Activated CD4-positive, alpha-beta T cell treated with anti-CD3 and anti-CD28 coated beads for 36 hours (primary cell): Measurements from ENCODE around the gene HIPK4. TPM values are rescaled to one million over a fixed set of nuclear protein-coding genes. Genes with fewer than 3 reads are reported as not detected.
"Not testable (repeated sequence)": the region's sequence is repeated elsewhere in the genome, so short reads cannot be mapped to it uniquely, and the experiment has no call there.

Experiments used
- ATAC-seq: fragments of 200-7000 bp; cut with Tn5 transposase; one replicate; pipeline ENCODE4 v1.10.0; 2021; ENCODE audit warnings: mild to moderate bottlenecking, moderate library complexity
- CTCF ChIA-PET: fragments of 350-600 bp; sonication (Branson Sonifier 250); formaldehyde crosslinking; loops from one replicate; lab custom pipeline; 2021; ENCODE audit warnings: antibody characterized with exemption; lab: Charles Lee
- POLR2A ChIA-PET: fragments of 350-600 bp; sonication (Branson Sonifier 250); formaldehyde crosslinking; loops from one replicate; lab custom pipeline; 2021; ENCODE audit warnings: antibody characterized with exemption, inconsistent platforms; lab: Charles Lee
- DNase-seq: peaks from one replicate; pipeline ENCODE4 v3.0.0-alpha.2; 2020
- H3K27ac Mint-ChIP-seq: one replicate; pipeline ENCODE4 v1.8.0; 2021; ENCODE audit warnings: mixed read lengths
- H3K27me3 Mint-ChIP-seq: one replicate; pipeline ENCODE4 v1.8.0; 2021; ENCODE audit warnings: mixed read lengths
- H3K36me3 Mint-ChIP-seq: one replicate; pipeline ENCODE4 v1.8.0; 2021; ENCODE audit warnings: low read depth, mixed read lengths
- H3K4me1 Mint-ChIP-seq: one replicate; pipeline ENCODE4 v1.8.0; 2021; ENCODE audit warnings: mixed read lengths
- H3K4me3 Mint-ChIP-seq: one replicate; pipeline ENCODE4 v1.8.0; 2021; ENCODE audit warnings: mild to moderate bottlenecking, moderate library complexity, mixed read lengths
- H3K9me3 Mint-ChIP-seq: one replicate; pipeline ENCODE4 v1.8.0; 2021; ENCODE audit warnings: low read depth, mixed read lengths
- intact Hi-C, 2 experiments: fragments of 100-400 bp; cut with DNase I in 1 of 2; cut with micrococcal nuclease in 1 of 2; formaldehyde crosslinking; loops; one replicate each; pipeline versions ENCODE4 v1.14.2 to v1.15.1; 2022 to 2024; cut with DNase I, micrococcal nuclease
- total RNA-seq, 2 experiments: library from RNA; stranded (reverse); gene quantifications; one replicate each; pipeline ENCODE4 v1.2.3, GENCODE V29; 2021

HIPK4 gene
- total RNA-seq, 2 experiments from 2014 or later = 0.09 TPM; not detected in 1

DNA sequence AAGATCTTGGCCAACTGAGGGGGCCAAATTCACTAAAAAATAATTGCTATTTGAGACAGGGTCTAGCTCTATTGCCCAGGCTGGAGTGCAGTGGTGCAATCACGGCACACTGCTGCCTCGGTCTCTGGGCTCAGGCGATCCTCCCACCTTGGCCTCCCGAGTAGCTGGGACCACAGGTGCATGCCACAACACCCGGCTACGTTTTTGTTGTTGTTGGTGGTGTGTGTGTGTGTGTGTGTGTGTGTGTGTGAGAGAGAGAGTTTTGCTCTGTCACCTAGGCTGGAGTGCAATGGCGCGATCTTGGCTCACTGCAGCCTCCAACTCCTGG lies 18.6 kb upstream of the HIPK4 start:
- H3K9me3 Mint-ChIP-seq, H3K4me3 Mint-ChIP-seq, intact Hi-C loops, H3K27me3 Mint-ChIP-seq, POLR2A ChIA-PET, ATAC-seq, DNase-seq, H3K4me1 Mint-ChIP-seq, H3K36me3 Mint-ChIP-seq, H3K27ac Mint-ChIP-seq: not testable (repeated sequence)
- CTCF ChIA-PET = interaction anchor here (0.9 to 2.4 kb wide), 2 partner anchors 12 to 56 kb away, joined by 3 to 9 read pairs; partner anchors contain the start of gene BLVRB

GRCh38 chr19:40407714-40408597 lies 18.0 kb upstream of the HIPK4 start:
- CTCF ChIA-PET = interaction anchor here (0.5 to 2.4 kb wide), 4 partner anchors 10 to 103 kb away, joined by 3 to 9 read pairs (median 3); partner anchors contain the start of gene BLVRB
- POLR2A ChIA-PET = no interaction called here
- ATAC-seq = no peak

GRCh38 chr19:40403262-40403984 lies 13.4 kb upstream of the HIPK4 start:
- ChIA-PET POLR2A (interaction anchor here (0.6 to 1.7 kb wide), 4 partner anchors 18 to 443 kb away, joined by 3 to 8 read pairs (median 5); no protein-coding TSS in a partner anchor), CTCF (interaction anchor here (0.5 to 1.5 kb wide), 7 partner anchors 17 to 1773 kb away, joined by 3 to 9 read pairs (median 3); partner anchors contain the start of genes COQ8B, ITPKC and SERTAD1)
- Mint-ChIP-seq H3K27ac (peak overlapping the region; percentile 0), H3K36me3 (no peaks in the 10 kb centered on the region), H3K4me3 (peak overlapping the region; percentile 77), H3K9me3 (no peaks in the 10 kb centered on the region), H3K27me3 (no peaks in the 10 kb centered on the region), H3K4me1 (peaks cover 19% of the 10 kb centered on the region)
- intact Hi-C loops = loop anchor here in 1 of 2 experiments (1.0 kb wide), 3 partner anchors 18 to 167 kb away; partner anchors contain the start of genes C19orf47 and PLD3
- DNase-seq = peak; percentile 94
- ATAC-seq = peak; percentile 67

More at GRCh38 chr19:40407714-40408597, 18.0 kb upstream of the HIPK4 start:
- Mint-ChIP-seq H3K27me3 (peaks cover 2% of the 10 kb centered on the region), H3K27ac (no peak overlapping the region), H3K36me3 (no peaks in the 10 kb centered on the region), H3K4me3 (no peak overlapping the region), H3K4me1 (peaks cover 10% of the 10 kb centered on the region), H3K9me3 (no peaks in the 10 kb centered on the region)
- DNase-seq = no peak
- intact Hi-C loops = no loop called here

DNA sequence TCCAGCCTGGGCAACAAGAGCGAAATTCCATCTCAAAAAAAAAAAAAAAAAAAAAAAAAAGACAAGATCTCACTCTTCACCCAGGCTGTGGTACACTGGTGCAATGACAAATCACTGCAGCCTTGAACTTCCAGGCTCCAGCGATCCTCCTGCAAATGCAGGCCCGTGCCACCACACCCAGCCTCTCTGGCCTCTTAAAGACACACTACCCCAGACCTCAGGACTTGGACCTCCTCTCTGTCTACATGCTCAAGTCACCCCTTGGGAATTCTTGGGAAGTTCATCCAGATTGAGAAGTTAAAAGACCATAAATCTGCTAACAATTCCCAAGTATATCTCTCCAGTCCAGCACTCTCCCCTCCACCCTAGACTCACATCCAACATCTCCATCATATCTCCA lies 10.6 kb upstream of the HIPK4 start:
- H3K4me3 Mint-ChIP-seq = no peak overlapping the region
- peaks cover 18% of the 10 kb centered on the region for H3K4me1 Mint-ChIP-seq
- H3K9me3 Mint-ChIP-seq = no peaks in the 10 kb centered on the region
- DNase-seq = no peak
- no peaks in the 10 kb centered on the region for H3K36me3 Mint-ChIP-seq
- CTCF ChIA-PET = no interaction called here
- H3K27me3 Mint-ChIP-seq = no peaks in the 10 kb centered on the region
- POLR2A ChIA-PET = no interaction called here
- no peak for ATAC-seq
- intact Hi-C loops = no loop called here
- H3K27ac Mint-ChIP-seq = no peak overlapping the region

DNA sequence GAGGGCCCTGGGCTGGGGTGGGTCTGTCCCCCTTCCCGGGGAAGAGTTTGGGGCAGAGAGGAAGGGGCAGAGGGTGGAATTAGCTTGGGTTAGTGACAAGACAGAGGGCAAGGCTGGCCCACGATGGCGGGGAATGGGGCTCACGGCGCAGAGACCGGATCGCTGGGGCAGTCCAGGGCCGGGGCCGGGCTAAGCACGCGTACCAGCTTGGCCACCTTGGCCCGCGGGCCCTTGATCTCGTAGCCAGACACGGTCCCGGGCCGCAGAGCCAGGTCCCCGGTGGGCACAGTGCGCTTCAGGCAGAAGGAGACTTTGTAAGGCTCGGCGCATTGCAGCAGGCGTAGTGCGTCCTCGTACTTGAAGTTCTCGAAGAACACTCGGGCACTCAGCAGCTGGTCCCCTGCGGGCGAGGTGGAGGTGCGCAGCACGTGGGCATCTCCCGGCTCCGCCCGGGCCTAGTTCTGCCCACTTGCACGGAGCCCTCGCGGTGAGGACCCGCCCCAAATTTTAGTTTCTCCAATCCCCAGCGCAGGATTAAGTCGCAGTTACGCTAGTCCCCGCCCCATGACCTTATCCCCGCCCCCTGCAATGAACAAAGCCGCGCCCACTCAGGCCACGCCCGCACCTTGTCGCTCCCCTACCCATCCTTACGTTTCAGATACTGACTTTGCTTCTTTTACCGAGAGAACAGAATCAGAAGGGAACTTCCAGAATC lies 8.6 kb upstream of the HIPK4 start:
- ATAC-seq (peak; percentile 84), DNase-seq (peak; percentile 85)
- intact Hi-C loops = no loop called here
- Mint-ChIP-seq H3K4me1 (peaks cover 16% of the 10 kb centered on the region), H3K4me3 (no peak overlapping the region), H3K27me3 (no peaks in the 10 kb centered on the region), H3K27ac (no peak overlapping the region), H3K36me3 (no peaks in the 10 kb centered on the region), H3K9me3 (no peaks in the 10 kb centered on the region)
- ChIA-PET CTCF (no interaction called here), POLR2A (no interaction called here)

DNA sequence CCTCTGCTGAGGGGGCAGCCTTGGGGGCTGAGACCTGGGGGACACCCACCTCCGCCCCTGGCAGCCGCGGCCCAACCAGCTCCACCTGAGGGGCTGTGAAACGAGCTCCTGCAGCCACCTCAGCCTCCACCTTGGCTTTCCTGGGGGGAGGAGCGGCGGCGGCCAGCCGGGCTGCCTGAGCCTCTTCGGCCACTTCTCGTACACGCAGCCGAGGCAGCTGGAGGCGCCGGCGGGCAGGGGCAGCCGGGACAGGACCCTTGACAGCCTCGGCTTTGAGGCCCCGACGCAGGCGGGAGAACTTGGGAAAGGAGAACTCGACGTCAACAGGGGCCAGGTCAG lies 7.6 kb upstream of the HIPK4 start:
- CTCF ChIA-PET = no interaction called here
- ATAC-seq (no peak), DNase-seq (no peak)
- Mint-ChIP-seq H3K4me1 (peaks cover 12% of the 10 kb centered on the region), H3K4me3 (no peak overlapping the region), H3K27me3 (no peaks in the 10 kb centered on the region), H3K27ac (no peak overlapping the region), H3K9me3 (no peaks in the 10 kb centered on the region), H3K36me3 (no peaks in the 10 kb centered on the region)
- intact Hi-C loops = no loop called here
- POLR2A ChIA-PET = no interaction called here

GRCh38 chr19:40396886-40397567 lies 7.0 kb upstream of the HIPK4 start:
- ATAC-seq = no peak
- POLR2A ChIA-PET = no interaction called here
- no peaks in the 10 kb centered on the region for H3K9me3 Mint-ChIP-seq
- intact Hi-C loops = no loop called here
- no peak overlapping the region for H3K27ac Mint-ChIP-seq
- DNase-seq = no peak
- H3K27me3 Mint-ChIP-seq = no peaks in the 10 kb centered on the region
- CTCF ChIA-PET = no interaction called here
- H3K4me3 Mint-ChIP-seq = no peak overlapping the region
- H3K36me3 Mint-ChIP-seq = no peaks in the 10 kb centered on the region
- H3K4me1 Mint-ChIP-seq = peaks cover 12% of the 10 kb centered on the region

- no peak for ATAC-seq
- ChIA-PET CTCF (interaction anchor here (0.6 to 1.2 kb wide), 2 partner anchors 18 to 288 kb away, joined by 3 read pairs; partner anchors contain the start of gene PRX), POLR2A (no interaction called here)
- H3K4me1 Mint-ChIP-seq = peaks cover 12% of the 10 kb centered on the region
- H3K27me3 Mint-ChIP-seq = no peaks in the 10 kb centered on the region
- no peaks in the 10 kb centered on the region for H3K36me3 Mint-ChIP-seq
- H3K27ac Mint-ChIP-seq = no peak overlapping the region
- no peak overlapping the region for H3K4me3 Mint-ChIP-seq
- intact Hi-C loops = no loop called here
- H3K9me3 Mint-ChIP-seq = no peaks in the 10 kb centered on the region
- DNase-seq = no peak
Observed at GRCh38 chr19:40395956-40396355, 6.0 kb upstream of the HIPK4 start.

GRCh38 chr19:40394816-40395210 lies 4.8 kb upstream of the HIPK4 start:
- intact Hi-C loops = no loop called here
- H3K27ac Mint-ChIP-seq = no peak overlapping the region
- DNase-seq (no peak), ATAC-seq (no peak)
- H3K9me3 Mint-ChIP-seq = no peaks in the 10 kb centered on the region
- ChIA-PET CTCF (interaction anchor here (1.2 kb wide), 1 partner anchor 19 kb away, joined by 3 read pairs; the partner anchor contains the start of gene PRX), POLR2A (no interaction called here)
- H3K27me3 Mint-ChIP-seq = no peaks in the 10 kb centered on the region
- H3K4me1 Mint-ChIP-seq = peaks cover 12% of the 10 kb centered on the region
- H3K4me3 Mint-ChIP-seq = no peak overlapping the region
- no peaks in the 10 kb centered on the region for H3K36me3 Mint-ChIP-seq

GRCh38 chr19:40393894-40394815 lies 4.2 kb upstream of the HIPK4 start:
- H3K36me3 Mint-ChIP-seq = no peaks in the 10 kb centered on the region
- ATAC-seq = no peak
- no peaks in the 10 kb centered on the region for H3K27me3 Mint-ChIP-seq
- CTCF ChIA-PET = no interaction called here
- no peak for DNase-seq
- H3K9me3 Mint-ChIP-seq = no peaks in the 10 kb centered on the region
- POLR2A ChIA-PET = no interaction called here
- H3K4me1 Mint-ChIP-seq = peaks cover 10% of the 10 kb centered on the region
- no peak overlapping the region for H3K4me3 Mint-ChIP-seq
- intact Hi-C loops = no loop called here
- H3K27ac Mint-ChIP-seq = no peak overlapping the region
